ENCODE results near the gene CCDC157.

GRCh38 chr22:30386960-30387827 lies 30.4 kb downstream of the CCDC157 start, which contains the start of gene RNF215:
- peak; percentile 86 to 98 (median 97) for TF ChIP-seq CTCF (IDR thresholded peaks at IDR 0.05 in 4 of 5, conservative IDR thresholded peaks at IDR 0.05 in 1 of 5)
- TF ChIP-seq POLR2A (IDR thresholded peaks at IDR 0.05): no peak

Data from gastrocnemius medialis (tissue), 4 donors.